ENCODE data around the gene ARIH1.

ARIH1 gene

GRCh38 chr15:72564091-72564490, 90.0 kb downstream of the ARIH1 start:
- Histone ChIP-seq H3K27me3 (ENCODE audit: insufficient read depth, low read length) (no peaks in the 10 kb centered on the region), H3K36me3 (ENCODE audit: insufficient read depth, low read length) (peaks cover 68% of the 10 kb centered on the region), H2AFZ (ENCODE audit: low read depth, low read length) (no peak overlapping the region), H3K4me1 (ENCODE audit: insufficient read depth, low read length) (no peaks in the 10 kb centered on the region), H3K4me3 (ENCODE audit: low read length) (no peak overlapping the region), H3K9me3 (ENCODE audit: low read length) (no peaks in the 10 kb centered on the region)

GRCh38 chr15:72566973-72567372, 92.8 kb downstream of the ARIH1 start:
- no peaks in the 10 kb centered on the region for H3K4me1 ChIP-seq (ENCODE audit: insufficient read depth, low read length)
- H3K4me3 ChIP-seq (ENCODE audit: low read length), result no peak overlapping the region
- peaks cover 82% of the 10 kb centered on the region for H3K36me3 ChIP-seq (ENCODE audit: insufficient read depth, low read length)
- H2AFZ ChIP-seq (ENCODE audit: low read depth, low read length), result no peak overlapping the region
- H3K9me3 ChIP-seq (ENCODE audit: low read length), result no peaks in the 10 kb centered on the region
- no peaks in the 10 kb centered on the region for H3K27me3 ChIP-seq (ENCODE audit: insufficient read depth, low read length)

- Histone ChIP-seq H3K27me3 (ENCODE audit: insufficient read depth, low read length) (no peaks in the 10 kb centered on the region), H3K36me3 (ENCODE audit: insufficient read depth, low read length) (peaks cover 75% of the 10 kb centered on the region), H2AFZ (ENCODE audit: low read depth, low read length) (no peak overlapping the region), H3K9me3 (ENCODE audit: low read length) (no peaks in the 10 kb centered on the region), H3K4me1 (ENCODE audit: insufficient read depth, low read length) (no peaks in the 10 kb centered on the region), H3K4me3 (ENCODE audit: low read length) (no peak overlapping the region)
Observed at GRCh38 chr15:72570059-72570458, 95.9 kb downstream of the ARIH1 start.

GRCh38 chr15:72579814-72580213, 105.7 kb downstream of the ARIH1 start:
- H3K4me1 ChIP-seq (ENCODE audit: insufficient read depth, low read length), result peaks cover 8% of the 10 kb centered on the region
- H3K4me3 ChIP-seq (ENCODE audit: low read length), result no peak overlapping the region
- peaks cover 71% of the 10 kb centered on the region for H3K36me3 ChIP-seq (ENCODE audit: insufficient read depth, low read length)

GRCh38 chr15:72584006-72584405, 109.9 kb downstream of the ARIH1 start:
- Histone ChIP-seq H3K27me3 (ENCODE audit: insufficient read depth, low read length) (no peaks in the 10 kb centered on the region), H3K4me1 (ENCODE audit: insufficient read depth, low read length) (peaks cover 8% of the 10 kb centered on the region), H3K9me3 (ENCODE audit: low read length) (no peaks in the 10 kb centered on the region), H3K4me3 (ENCODE audit: low read length) (no peak overlapping the region), H2AFZ (ENCODE audit: low read depth, low read length) (no peak overlapping the region), H3K36me3 (ENCODE audit: insufficient read depth, low read length) (peaks cover 55% of the 10 kb centered on the region)

More at GRCh38 chr15:72579814-72580213, 105.7 kb downstream of the ARIH1 start:
- Histone ChIP-seq H3K27me3 (ENCODE audit: insufficient read depth, low read length) (no peaks in the 10 kb centered on the region), H2AFZ (ENCODE audit: low read depth, low read length) (no peak overlapping the region), H3K9me3 (ENCODE audit: low read length) (peaks cover 5% of the 10 kb centered on the region)

- Histone ChIP-seq H3K4me3 (ENCODE audit: low read length) (no peak overlapping the region), H2AFZ (ENCODE audit: low read depth, low read length) (no peak overlapping the region), H3K36me3 (ENCODE audit: insufficient read depth, low read length) (peaks cover 52% of the 10 kb centered on the region), H3K4me1 (ENCODE audit: insufficient read depth, low read length) (peaks cover 8% of the 10 kb centered on the region), H3K27me3 (ENCODE audit: insufficient read depth, low read length) (no peaks in the 10 kb centered on the region), H3K9me3 (ENCODE audit: low read length) (no peaks in the 10 kb centered on the region)
Observed at GRCh38 chr15:72585025-72585424, 110.9 kb downstream of the ARIH1 start.

GRCh38 chr15:72585476-72586058, 111.4 kb downstream of the ARIH1 start:
- H3K4me3 ChIP-seq (ENCODE audit: low read length), result no peak overlapping the region
- H3K4me1 ChIP-seq (ENCODE audit: insufficient read depth, low read length), result peaks cover 8% of the 10 kb centered on the region
- no peaks in the 10 kb centered on the region for H3K27me3 ChIP-seq (ENCODE audit: insufficient read depth, low read length)
- H3K36me3 ChIP-seq (ENCODE audit: insufficient read depth, low read length), result peaks cover 47% of the 10 kb centered on the region
- no peak overlapping the region for H2AFZ ChIP-seq (ENCODE audit: low read depth, low read length)
- no peaks in the 10 kb centered on the region for H3K9me3 ChIP-seq (ENCODE audit: low read length)

GRCh38 chr15:72588096-72588495, 114.0 kb downstream of the ARIH1 start:
- Histone ChIP-seq H3K4me1 (ENCODE audit: insufficient read depth, low read length) (peaks cover 8% of the 10 kb centered on the region), H3K4me3 (ENCODE audit: low read length) (no peak overlapping the region), H3K36me3 (ENCODE audit: insufficient read depth, low read length) (peaks cover 23% of the 10 kb centered on the region), H3K27me3 (ENCODE audit: insufficient read depth, low read length) (no peaks in the 10 kb centered on the region), H3K9me3 (ENCODE audit: low read length) (no peaks in the 10 kb centered on the region), H2AFZ (ENCODE audit: low read depth, low read length) (no peak overlapping the region)

- Histone ChIP-seq H3K27me3 (ENCODE audit: insufficient read depth, low read length) (no peaks in the 10 kb centered on the region), H3K4me1 (ENCODE audit: insufficient read depth, low read length) (no peaks in the 10 kb centered on the region), H3K9me3 (ENCODE audit: low read length) (no peaks in the 10 kb centered on the region), H2AFZ (ENCODE audit: low read depth, low read length) (no peak overlapping the region), H3K4me3 (ENCODE audit: low read length) (no peak overlapping the region), H3K36me3 (ENCODE audit: insufficient read depth, low read length) (peaks cover 8% of the 10 kb centered on the region)
Observed at GRCh38 chr15:72590427-72590826, 116.3 kb downstream of the ARIH1 start.

GRCh38 chr15:72591361-72591760, 117.2 kb downstream of the ARIH1 start:
- Histone ChIP-seq H3K36me3 (ENCODE audit: insufficient read depth, low read length) (peaks cover 2% of the 10 kb centered on the region), H2AFZ (ENCODE audit: low read depth, low read length) (no peak overlapping the region), H3K4me1 (ENCODE audit: insufficient read depth, low read length) (no peaks in the 10 kb centered on the region), H3K9me3 (ENCODE audit: low read length) (no peaks in the 10 kb centered on the region), H3K27me3 (ENCODE audit: insufficient read depth, low read length) (no peaks in the 10 kb centered on the region), H3K4me3 (ENCODE audit: low read length) (no peak overlapping the region)

- Histone ChIP-seq H2AFZ (ENCODE audit: low read depth, low read length) (no peak overlapping the region), H3K36me3 (ENCODE audit: insufficient read depth, low read length) (no peaks in the 10 kb centered on the region)
Observed at GRCh38 chr15:72592097-72592496, 118.0 kb downstream of the ARIH1 start.

GRCh38 chr15:72592676-72593075, 118.5 kb downstream of the ARIH1 start:
- H2AFZ ChIP-seq (ENCODE audit: low read depth, low read length), result no peak overlapping the region
- H3K36me3 ChIP-seq (ENCODE audit: insufficient read depth, low read length), result no peaks in the 10 kb centered on the region
- no peaks in the 10 kb centered on the region for H3K4me1 ChIP-seq (ENCODE audit: insufficient read depth, low read length)
- H3K9me3 ChIP-seq (ENCODE audit: low read length), result no peaks in the 10 kb centered on the region
- H3K27me3 ChIP-seq (ENCODE audit: insufficient read depth, low read length), result no peaks in the 10 kb centered on the region
- H3K4me3 ChIP-seq (ENCODE audit: low read length), result no peak overlapping the region

More at GRCh38 chr15:72592097-72592496, 118.0 kb downstream of the ARIH1 start:
- Histone ChIP-seq H3K4me3 (ENCODE audit: low read length) (no peak overlapping the region), H3K27me3 (ENCODE audit: insufficient read depth, low read length) (no peaks in the 10 kb centered on the region), H3K9me3 (ENCODE audit: low read length) (no peaks in the 10 kb centered on the region), H3K4me1 (ENCODE audit: insufficient read depth, low read length) (no peaks in the 10 kb centered on the region)

- no peaks in the 10 kb centered on the region for H3K9me3 ChIP-seq (ENCODE audit: low read length)
- no peak overlapping the region for H3K4me3 ChIP-seq (ENCODE audit: low read length)
- no peak overlapping the region for H2AFZ ChIP-seq (ENCODE audit: low read depth, low read length)
- H3K36me3 ChIP-seq (ENCODE audit: insufficient read depth, low read length), result no peaks in the 10 kb centered on the region
- no peaks in the 10 kb centered on the region for H3K27me3 ChIP-seq (ENCODE audit: insufficient read depth, low read length)
- no peaks in the 10 kb centered on the region for H3K4me1 ChIP-seq (ENCODE audit: insufficient read depth, low read length)
Observed at GRCh38 chr15:72593838-72594237, 119.7 kb downstream of the ARIH1 start.

- no peaks in the 10 kb centered on the region for H3K9me3 ChIP-seq (ENCODE audit: low read length)
- no peaks in the 10 kb centered on the region for H3K36me3 ChIP-seq (ENCODE audit: insufficient read depth, low read length)
- H2AFZ ChIP-seq (ENCODE audit: low read depth, low read length), result no peak overlapping the region
- no peaks in the 10 kb centered on the region for H3K27me3 ChIP-seq (ENCODE audit: insufficient read depth, low read length)
- H3K4me1 ChIP-seq (ENCODE audit: insufficient read depth, low read length), result no peaks in the 10 kb centered on the region
- no peak overlapping the region for H3K4me3 ChIP-seq (ENCODE audit: low read length)
Observed at GRCh38 chr15:72599855-72600464, 125.8 kb downstream of the ARIH1 start.

Data from neuron (in vitro differentiated cells).